Mesenchymal stem cell (in vitro differentiated cells and primary cell): ENCODE results near the gene IFNG-AS1.

Experiments
- DNase-seq: peaks from one replicate; pipeline ENCODE4 v3.0.0-alpha.2; 2013
- H2AFZ ChIP-seq: one replicate; pipeline ENCODE4 v1.6.1; 2013; ENCODE audit warnings: low read depth, mild to moderate bottlenecking, control low read depth, inconsistent platforms, low read length, moderate library complexity
- H2AK5ac ChIP-seq: 2 replicates; pipeline ENCODE4 v1.6.1; 2013; ENCODE audit warnings: low read length, moderate library complexity, mild to moderate bottlenecking, inconsistent platforms; ENCODE audit not compliant: severe bottlenecking
- H2BK120ac ChIP-seq: one replicate; pipeline ENCODE4 v1.6.1; 2013; ENCODE audit warnings: low read depth, mild to moderate bottlenecking, inconsistent platforms, low read length, moderate library complexity
- H2BK12ac ChIP-seq, 2 experiments: one replicate each; pipeline ENCODE4 v1.6.1; 2013; ENCODE audit warnings: inconsistent platforms in 2 of 2, low read length in 2 of 2, mild to moderate bottlenecking in 2 of 2, moderate library complexity in 2 of 2, control low read depth in 1 of 2
- H2BK15ac ChIP-seq: one replicate; pipeline ENCODE4 v1.6.1; 2013; ENCODE audit warnings: mild to moderate bottlenecking, low read depth, inconsistent platforms; ENCODE audit not compliant: poor library complexity, severe bottlenecking
- H2BK5ac ChIP-seq: 2 replicates; pipeline ENCODE4 v1.6.1; 2013; ENCODE audit warnings: low read depth, mild to moderate bottlenecking, low read length, control low read depth, inconsistent platforms; ENCODE audit not compliant: poor library complexity, severe bottlenecking
- H3K14ac ChIP-seq, 2 experiments: one replicate each; pipeline ENCODE4 v1.6.1; 2013; ENCODE audit warnings: inconsistent platforms in 2 of 2, low read length in 2 of 2, control low read depth in 1 of 2, mild to moderate bottlenecking in 1 of 2, moderate library complexity in 1 of 2
- H3K18ac ChIP-seq, 2 experiments: one replicate each; pipeline ENCODE4 v1.6.1; 2013; ENCODE audit warnings: inconsistent platforms in 2 of 2, low read length in 2 of 2, control low read depth in 1 of 2, low read depth in 1 of 2, mild to moderate bottlenecking in 1 of 2
- H3K23ac ChIP-seq, 2 experiments: one replicate each; pipeline ENCODE4 v1.6.1; 2013; ENCODE audit warnings: inconsistent platforms in 2 of 2, low read length in 2 of 2, mild to moderate bottlenecking in 2 of 2, moderate library complexity in 2 of 2, control low read depth in 1 of 2
- H3K27ac ChIP-seq: 2 replicates; pipeline ENCODE4 v1.5.1; 2013; ENCODE audit warnings: mild to moderate bottlenecking, moderate library complexity, low read length, control low read depth, inconsistent platforms; ENCODE audit not compliant: poor library complexity, severe bottlenecking
- H3K27me3 ChIP-seq, 2 experiments: 2 replicates each; pipeline versions ENCODE4 v1.6.1 to v1.7.0; 2013; ENCODE audit warnings: low read length in 2 of 2, mild to moderate bottlenecking in 2 of 2, moderate library complexity in 2 of 2, control low read depth in 1 of 2, inconsistent platforms in 1 of 2; ENCODE audit not compliant: control insufficient read depth in 1 of 2, insufficient read depth in 1 of 2
- H3K36me3 ChIP-seq, 2 experiments: 2 replicates each; pipeline versions ENCODE4 v1.6.1 to v1.7.0; 2013; ENCODE audit warnings: low read length in 2 of 2, control low read depth in 1 of 2, inconsistent platforms in 1 of 2, low read depth in 1 of 2, mild to moderate bottlenecking in 1 of 2; ENCODE audit not compliant: insufficient read depth in 2 of 2, control insufficient read depth in 1 of 2
- H3K4ac ChIP-seq, 2 experiments: one replicate each; pipeline ENCODE4 v1.6.1; 2013; ENCODE audit warnings: inconsistent platforms in 2 of 2, low read length in 2 of 2, mild to moderate bottlenecking in 2 of 2, moderate library complexity in 2 of 2, control low read depth in 1 of 2, low read depth in 1 of 2
- H3K4me1 ChIP-seq: 2 replicates; pipeline ENCODE4 v1.6.1; 2013; ENCODE audit warnings: low read depth, low read length, control low read depth; ENCODE audit not compliant: control insufficient read depth, insufficient read depth
- H3K4me2 ChIP-seq: 2 replicates; pipeline ENCODE4 v1.6.1; 2013; ENCODE audit warnings: low read length, mild to moderate bottlenecking, inconsistent platforms; ENCODE audit not compliant: poor library complexity, severe bottlenecking
- H3K4me3 ChIP-seq, 2 experiments: 2 replicates each; pipeline versions ENCODE4 v1.5.1 to v1.7.0; 2013; ENCODE audit warnings: low read length in 2 of 2, mild to moderate bottlenecking in 2 of 2, control low read depth in 1 of 2, low read depth in 1 of 2; ENCODE audit not compliant: insufficient read depth in 1 of 2
- H3K79me1 ChIP-seq: replicated peaks from 2 replicates; pipeline ENCODE4 v1.6.1; 2013; ENCODE audit warnings: mild to moderate bottlenecking, control low read depth, low read length, inconsistent platforms; ENCODE audit not compliant: poor library complexity, severe bottlenecking
- H3K9ac ChIP-seq: 2 replicates; pipeline ENCODE4 v1.7.0; 2013; ENCODE audit warnings: mild to moderate bottlenecking, low read length, moderate library complexity
- H3K9me3 ChIP-seq: 2 replicates; pipeline ENCODE4 v1.7.0; 2013; ENCODE audit warnings: mild to moderate bottlenecking, low read length; ENCODE audit not compliant: control insufficient read depth
- H4K8ac ChIP-seq: one replicate; pipeline ENCODE4 v1.6.1; 2013; ENCODE audit warnings: inconsistent platforms, mild to moderate bottlenecking, low read length, moderate library complexity
- H4K91ac ChIP-seq: one replicate; pipeline ENCODE4 v1.6.1; 2013; ENCODE audit warnings: mild to moderate bottlenecking, low read length, inconsistent platforms
- whole genome bisulfite sequencing: methylation state at CpG from one replicate; pipeline ENCODE4 v1.1.7; 2013; ENCODE audit warnings: mixed read lengths; 5-methylcytosine and 5-hydroxymethylcytosine counted together

Gene IFNG-AS1

DNA sequence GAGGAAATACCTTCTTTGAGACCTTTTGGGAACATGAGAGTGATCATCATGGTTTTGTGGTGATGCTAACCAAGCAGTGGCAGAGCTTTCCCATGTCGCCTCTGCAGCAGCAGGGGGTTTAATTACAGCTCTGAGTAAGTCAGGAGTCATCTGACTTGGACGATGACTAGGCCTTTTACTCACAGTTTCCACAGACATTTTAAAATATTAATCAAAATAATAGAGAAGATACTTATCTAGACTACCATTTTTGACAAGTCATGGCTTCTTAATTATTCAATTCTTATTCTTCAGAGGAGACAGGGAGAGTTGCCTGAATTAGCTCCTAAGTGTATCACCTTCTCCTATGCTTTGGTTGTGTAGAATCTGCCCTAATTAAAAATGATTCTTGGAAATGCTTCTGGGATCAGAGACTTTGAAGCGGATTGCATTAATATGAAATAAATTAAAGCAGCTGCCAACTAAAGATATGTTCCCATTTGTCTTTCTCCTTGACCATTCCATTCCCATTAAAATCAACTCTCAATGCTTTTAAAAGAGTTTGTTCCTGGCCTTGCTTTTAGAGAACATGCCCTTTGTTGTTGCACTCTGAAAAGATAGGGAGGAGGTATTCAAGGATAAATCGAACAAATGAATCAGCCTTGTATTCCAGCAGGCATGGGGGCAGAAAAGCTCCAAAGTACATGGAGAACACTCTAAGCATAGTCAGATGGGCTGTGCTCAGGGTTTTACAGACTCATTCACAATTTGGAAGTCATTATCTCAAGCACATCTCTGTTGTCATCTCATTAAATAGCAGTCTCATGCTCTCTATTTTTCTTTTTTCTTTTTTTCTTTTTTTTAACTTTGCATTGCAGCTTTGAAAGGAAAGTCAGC is 7.7 kb upstream of the IFNG-AS1 start:
- no peaks in the 10 kb centered on the region for H3K79me1 ChIP-seq
- peak; percentile 70 for DNase-seq
- no peak overlapping the region for H3K23ac ChIP-seq
- no peak overlapping the region for H3K14ac ChIP-seq
- H4K91ac ChIP-seq = no peak overlapping the region
- H2BK120ac ChIP-seq = no peak overlapping the region
- no peak overlapping the region for H2BK15ac ChIP-seq
- peak overlapping the region; percentile 31 for H3K27ac ChIP-seq
- no peak overlapping the region for H2AFZ ChIP-seq
- H3K4ac ChIP-seq = no peak overlapping the region
- no peak overlapping the region for H2BK12ac ChIP-seq
- no peak overlapping the region for H2AK5ac ChIP-seq
- H3K9me3 ChIP-seq = no peaks in the 10 kb centered on the region
- no peak overlapping the region for H3K4me2 ChIP-seq
- whole genome bisulfite sequencing = 55% methylated on average over 2 of the region's 4 CpGs
- peak overlapping the region; percentile 24 for H4K8ac ChIP-seq
- H3K9ac ChIP-seq = peak overlapping the region; percentile 87
- no peaks in the 10 kb centered on the region for H3K27me3 ChIP-seq
- H3K18ac ChIP-seq = no peak overlapping the region
- peak overlapping the region in 1 of 2 experiments; percentile 44 for H3K4me3 ChIP-seq
- peaks cover 1% of the 10 kb centered on the region for H3K4me1 ChIP-seq
- H3K36me3 ChIP-seq = no peaks in the 10 kb centered on the region
- H2BK5ac ChIP-seq = no peak overlapping the region

DNA sequence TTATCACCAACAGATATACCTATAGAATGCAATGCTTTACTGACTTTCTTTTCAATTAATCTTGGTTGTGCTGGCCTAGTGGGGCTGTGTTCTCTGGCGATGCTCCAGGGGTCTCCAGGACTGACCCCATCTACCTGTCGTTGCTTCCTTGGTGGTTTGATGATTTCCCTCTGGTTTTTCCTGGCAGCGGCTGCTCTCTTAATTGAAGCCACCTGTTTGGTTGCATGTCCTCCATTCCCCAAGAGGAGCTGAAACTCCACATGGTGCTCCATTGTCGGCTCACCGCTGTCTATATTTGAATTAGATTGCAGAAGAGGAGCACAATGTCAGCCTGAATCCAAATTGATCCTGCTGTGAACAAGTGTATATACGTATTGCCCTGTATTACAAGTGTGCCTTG is 7.1 kb upstream of the IFNG-AS1 start:
- no peak overlapping the region for H3K4me2 ChIP-seq
- 88% methylated on average over 5 of the region's 6 CpGs for WGBS

DNA sequence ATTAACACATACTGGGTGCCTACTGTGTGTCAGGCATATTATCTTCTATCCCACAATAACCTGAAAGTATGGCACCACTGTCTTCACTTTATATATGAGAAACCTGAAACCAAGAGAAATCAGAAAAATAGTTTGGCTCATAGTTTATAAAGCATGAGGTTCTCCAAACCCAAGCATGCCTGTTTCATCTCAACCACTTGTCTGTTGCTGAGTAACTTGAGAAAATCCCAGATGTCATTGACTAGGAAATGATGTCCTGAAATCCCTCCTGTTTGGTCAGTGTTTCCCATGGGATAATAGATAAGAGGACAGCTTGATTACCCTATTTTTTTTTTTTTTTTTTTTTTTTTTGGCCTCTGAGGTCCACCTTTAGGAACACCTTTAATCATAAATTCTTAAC is 2.6 kb upstream of the IFNG-AS1 start:
- H3K14ac ChIP-seq = no peak overlapping the region
- no peak overlapping the region for H3K18ac ChIP-seq
- H3K4me3 ChIP-seq = no peak overlapping the region
- no peak overlapping the region for H4K8ac ChIP-seq
- H4K91ac ChIP-seq = no peak overlapping the region
- no peak overlapping the region for H2BK5ac ChIP-seq
- no peak overlapping the region for H3K9ac ChIP-seq
- no peak overlapping the region for H3K23ac ChIP-seq
- H3K4me1 ChIP-seq = no peaks in the 10 kb centered on the region
- no peak overlapping the region for H3K4me2 ChIP-seq
- no peak overlapping the region for H2AFZ ChIP-seq
- no peak overlapping the region for H3K4ac ChIP-seq
- no peaks in the 10 kb centered on the region for H3K27me3 ChIP-seq
- no peak overlapping the region for H3K27ac ChIP-seq
- no peaks in the 10 kb centered on the region for H3K9me3 ChIP-seq
- no peaks in the 10 kb centered on the region for H3K36me3 ChIP-seq
- no peak overlapping the region for H2BK120ac ChIP-seq
- H2BK12ac ChIP-seq = no peak overlapping the region
- H2BK15ac ChIP-seq = no peak overlapping the region
- peak; percentile 60 for DNase-seq
- H2AK5ac ChIP-seq = no peak overlapping the region
- H3K79me1 ChIP-seq = no peaks in the 10 kb centered on the region

More for the DNA sequence above, 7.1 kb upstream of the IFNG-AS1 start:
- H3K23ac ChIP-seq = no peak overlapping the region
- H3K4me3 ChIP-seq = peak overlapping the region in 1 of 2 experiments; percentile 28
- H3K4ac ChIP-seq = no peak overlapping the region
- no peak overlapping the region for H2AK5ac ChIP-seq
- no peak overlapping the region for H2BK15ac ChIP-seq
- H3K9me3 ChIP-seq = no peaks in the 10 kb centered on the region
- no peak overlapping the region for H2BK12ac ChIP-seq
- peak overlapping the region in 1 of 2 experiments; percentile 5 for H3K18ac ChIP-seq
- no peak overlapping the region for H2BK5ac ChIP-seq
- no peak overlapping the region for H4K8ac ChIP-seq
- H4K91ac ChIP-seq = no peak overlapping the region
- no peak for DNase-seq
- no peaks in the 10 kb centered on the region for H3K79me1 ChIP-seq
- H3K27ac ChIP-seq = no peak overlapping the region
- H2AFZ ChIP-seq = no peak overlapping the region
- H2BK120ac ChIP-seq = no peak overlapping the region
- H3K14ac ChIP-seq = no peak overlapping the region
- H3K36me3 ChIP-seq = no peaks in the 10 kb centered on the region
- H3K4me1 ChIP-seq = peaks cover 1% of the 10 kb centered on the region
- peak overlapping the region; percentile 87 for H3K9ac ChIP-seq
- H3K27me3 ChIP-seq = no peaks in the 10 kb centered on the region

DNA sequence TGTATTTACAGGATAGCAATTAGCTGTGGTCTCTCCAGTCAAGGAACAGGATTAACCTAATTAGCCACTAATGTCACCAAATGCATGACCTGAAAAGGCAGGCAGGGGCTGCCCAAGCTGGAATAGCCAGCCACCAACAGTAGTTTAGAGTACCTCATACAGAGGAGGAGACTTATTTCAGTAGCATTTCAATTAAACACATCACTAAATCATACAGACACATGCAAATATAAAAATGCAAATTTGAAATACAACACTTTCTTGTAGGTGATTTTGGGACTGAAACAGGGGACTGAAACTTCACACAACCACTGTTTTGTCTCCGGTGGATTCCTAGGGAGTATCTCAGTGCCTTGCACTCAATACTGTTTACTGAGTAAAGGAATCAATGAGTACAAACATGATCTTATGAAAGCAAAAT is 636 bp upstream of the IFNG-AS1 start:
- no peak overlapping the region for H2BK15ac ChIP-seq
- no peak overlapping the region for H3K27ac ChIP-seq
- no peak overlapping the region for H2AFZ ChIP-seq
- no peak overlapping the region for H3K4me2 ChIP-seq
- H3K4me1 ChIP-seq = no peaks in the 10 kb centered on the region
- no peaks in the 10 kb centered on the region for H3K27me3 ChIP-seq
- H2BK5ac ChIP-seq = no peak overlapping the region
- no peak overlapping the region for H2BK12ac ChIP-seq
- H2BK120ac ChIP-seq = no peak overlapping the region
- no peak for DNase-seq
- no peak overlapping the region for H3K18ac ChIP-seq
- H3K23ac ChIP-seq = no peak overlapping the region
- no peak overlapping the region for H3K9ac ChIP-seq
- WGBS = 90% methylated on average over 1 of the region's 1 CpG
- no peak overlapping the region for H4K91ac ChIP-seq
- no peak overlapping the region for H3K4me3 ChIP-seq
- H2AK5ac ChIP-seq = no peak overlapping the region
- no peaks in the 10 kb centered on the region for H3K36me3 ChIP-seq
- no peaks in the 10 kb centered on the region for H3K9me3 ChIP-seq
- no peak overlapping the region for H4K8ac ChIP-seq
- H3K14ac ChIP-seq = no peak overlapping the region
- no peak overlapping the region for H3K4ac ChIP-seq
- H3K79me1 ChIP-seq = no peaks in the 10 kb centered on the region
